ENCODE data around the gene SNX22.
"Not testable (repeated sequence)": the region's sequence is repeated elsewhere in the genome, so short reads cannot be mapped to it uniquely, and the experiment has no call there.

DNA sequence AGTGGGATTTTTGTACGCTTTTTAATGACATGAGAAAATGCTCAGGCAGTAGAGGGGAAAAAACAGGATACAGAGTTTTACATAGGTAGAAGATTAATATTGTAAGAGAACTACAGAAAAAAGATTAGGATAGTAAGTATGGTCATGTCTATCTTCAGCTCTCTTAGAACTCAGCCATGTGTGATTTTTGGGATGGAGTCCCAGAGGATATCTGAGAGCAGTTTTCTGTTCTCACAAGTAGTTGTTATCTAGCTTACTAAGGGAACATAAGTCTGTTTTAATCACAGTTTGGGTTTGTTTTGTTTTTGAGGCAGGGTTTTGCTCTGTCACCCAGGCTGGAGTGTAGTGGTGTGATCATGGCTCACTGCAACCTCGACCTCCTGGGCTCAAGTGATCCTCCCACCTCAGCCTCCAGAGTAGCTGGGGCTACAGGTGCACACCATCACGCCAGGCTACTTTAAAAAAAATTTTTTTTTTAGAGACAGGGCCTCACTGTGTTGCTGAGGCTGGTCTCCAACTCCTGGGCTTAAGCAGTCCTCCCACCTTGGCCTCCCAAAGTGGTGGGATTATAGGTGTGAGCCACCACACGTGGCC is 41.3 kb upstream of the SNX22 start:
- TF ChIP-seq POLR2A (IDR thresholded peaks at IDR 0.05), result not testable (repeated sequence)
- TF ChIP-seq, protein P1, sequence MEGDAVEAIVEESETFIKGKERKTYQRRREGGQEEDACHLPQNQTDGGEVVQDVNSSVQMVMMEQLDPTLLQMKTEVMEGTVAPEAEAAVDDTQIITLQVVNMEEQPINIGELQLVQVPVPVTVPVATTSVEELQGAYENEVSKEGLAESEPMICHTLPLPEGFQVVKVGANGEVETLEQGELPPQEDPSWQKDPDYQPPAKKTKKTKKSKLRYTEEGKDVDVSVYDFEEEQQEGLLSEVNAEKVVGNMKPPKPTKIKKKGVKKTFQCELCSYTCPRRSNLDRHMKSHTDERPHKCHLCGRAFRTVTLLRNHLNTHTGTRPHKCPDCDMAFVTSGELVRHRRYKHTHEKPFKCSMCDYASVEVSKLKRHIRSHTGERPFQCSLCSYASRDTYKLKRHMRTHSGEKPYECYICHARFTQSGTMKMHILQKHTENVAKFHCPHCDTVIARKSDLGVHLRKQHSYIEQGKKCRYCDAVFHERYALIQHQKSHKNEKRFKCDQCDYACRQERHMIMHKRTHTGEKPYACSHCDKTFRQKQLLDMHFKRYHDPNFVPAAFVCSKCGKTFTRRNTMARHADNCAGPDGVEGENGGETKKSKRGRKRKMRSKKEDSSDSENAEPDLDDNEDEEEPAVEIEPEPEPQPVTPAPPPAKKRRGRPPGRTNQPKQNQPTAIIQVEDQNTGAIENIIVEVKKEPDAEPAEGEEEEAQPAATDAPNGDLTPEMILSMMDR (IDR thresholded peaks at IDR 0.05), result not testable (repeated sequence)

Data from right lobe of liver (tissue), 4 donors.